Stomach (tissue), 4 donors: Measurements from ENCODE around the gene CKB.

ENCODE experiments used
- POLR2AphosphoS5 ChIP-seq, 3 donors: sonication (generic); formaldehyde crosslinking; IDR thresholded peaks; one replicate each; pipeline ENCODE4 v1.6.1; 2016; ENCODE audit warnings: antibody characterized with exemption in 3 of 3
- TF ChIP-seq, protein P1 (sequence below), 7 experiments: fragments of 450-650 bp in 4 of 7; fragments of 200-600 bp in 3 of 7; sonication (generic) in 3 of 7; IDR thresholded peaks; one replicate each; pipeline ENCODE4 v1.5.1; 2016 to 2019; ENCODE audit warnings: antibody characterized with exemption in 7 of 7, control low read depth in 2 of 7, mild to moderate bottlenecking in 1 of 7

DNA sequence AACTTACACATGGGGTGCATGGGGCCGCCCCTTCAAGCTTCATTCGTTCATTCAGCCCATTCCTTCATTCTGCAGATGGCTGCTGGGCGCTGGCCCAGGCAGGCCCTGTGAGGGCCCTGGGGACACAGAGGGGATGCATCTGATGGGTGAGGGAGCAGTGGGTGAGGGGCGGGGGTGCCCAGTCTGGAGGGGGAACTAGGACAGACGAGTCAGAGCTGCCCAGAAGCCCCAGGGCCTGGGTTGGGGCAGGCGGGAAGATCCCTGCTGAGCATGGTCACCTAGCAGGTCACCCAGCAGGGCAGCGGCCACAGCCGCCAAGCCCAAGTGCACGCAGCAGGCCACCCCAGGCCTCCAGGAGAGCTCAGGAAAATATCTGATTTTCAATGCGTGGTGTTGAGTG is 20.5 kb upstream of the CKB start:
- TF ChIP-seq, protein P1, sequence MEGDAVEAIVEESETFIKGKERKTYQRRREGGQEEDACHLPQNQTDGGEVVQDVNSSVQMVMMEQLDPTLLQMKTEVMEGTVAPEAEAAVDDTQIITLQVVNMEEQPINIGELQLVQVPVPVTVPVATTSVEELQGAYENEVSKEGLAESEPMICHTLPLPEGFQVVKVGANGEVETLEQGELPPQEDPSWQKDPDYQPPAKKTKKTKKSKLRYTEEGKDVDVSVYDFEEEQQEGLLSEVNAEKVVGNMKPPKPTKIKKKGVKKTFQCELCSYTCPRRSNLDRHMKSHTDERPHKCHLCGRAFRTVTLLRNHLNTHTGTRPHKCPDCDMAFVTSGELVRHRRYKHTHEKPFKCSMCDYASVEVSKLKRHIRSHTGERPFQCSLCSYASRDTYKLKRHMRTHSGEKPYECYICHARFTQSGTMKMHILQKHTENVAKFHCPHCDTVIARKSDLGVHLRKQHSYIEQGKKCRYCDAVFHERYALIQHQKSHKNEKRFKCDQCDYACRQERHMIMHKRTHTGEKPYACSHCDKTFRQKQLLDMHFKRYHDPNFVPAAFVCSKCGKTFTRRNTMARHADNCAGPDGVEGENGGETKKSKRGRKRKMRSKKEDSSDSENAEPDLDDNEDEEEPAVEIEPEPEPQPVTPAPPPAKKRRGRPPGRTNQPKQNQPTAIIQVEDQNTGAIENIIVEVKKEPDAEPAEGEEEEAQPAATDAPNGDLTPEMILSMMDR (IDR thresholded peaks at IDR 0.05): no peak
- TF ChIP-seq POLR2AphosphoS5 (IDR thresholded peaks at IDR 0.05): no peak
